HUES48 (cell line): ENCODE results near the gene F7.
"Not testable (repeated sequence)": the region's sequence is repeated elsewhere in the genome, so short reads cannot be mapped to it uniquely, and the experiment has no call there.

Source experiments
- H3K27ac ChIP-seq: one replicate; pipeline ENCODE4 v1.7.0; 2013; ENCODE audit warnings: low read depth, low read length, inconsistent platforms
- H3K27me3 ChIP-seq: 2 replicates; pipeline ENCODE4 v1.6.1; 2013; ENCODE audit warnings: mild to moderate bottlenecking, low read length; ENCODE audit not compliant: control insufficient read depth, insufficient read depth
- H3K36me3 ChIP-seq: 2 replicates; pipeline ENCODE4 v1.6.1; 2013; ENCODE audit warnings: low read length; ENCODE audit not compliant: control insufficient read depth, insufficient read depth
- H3K4me1 ChIP-seq: 2 replicates; pipeline ENCODE4 v1.6.1; 2013; ENCODE audit warnings: mild to moderate bottlenecking, low read length; ENCODE audit not compliant: control insufficient read depth, insufficient read depth
- H3K4me3 ChIP-seq: 2 replicates; pipeline ENCODE4 v1.5.1; 2013; ENCODE audit warnings: mild to moderate bottlenecking, low read depth, low read length
- H3K9ac ChIP-seq: 2 replicates; pipeline ENCODE4 v1.6.1; 2013; ENCODE audit warnings: mild to moderate bottlenecking, low read depth, low read length, moderate library complexity
- H3K9me3 ChIP-seq: 2 replicates; pipeline ENCODE4 v1.6.1; 2013; ENCODE audit warnings: low read length; ENCODE audit not compliant: control insufficient read depth, insufficient read depth

The F7 gene

DNA sequence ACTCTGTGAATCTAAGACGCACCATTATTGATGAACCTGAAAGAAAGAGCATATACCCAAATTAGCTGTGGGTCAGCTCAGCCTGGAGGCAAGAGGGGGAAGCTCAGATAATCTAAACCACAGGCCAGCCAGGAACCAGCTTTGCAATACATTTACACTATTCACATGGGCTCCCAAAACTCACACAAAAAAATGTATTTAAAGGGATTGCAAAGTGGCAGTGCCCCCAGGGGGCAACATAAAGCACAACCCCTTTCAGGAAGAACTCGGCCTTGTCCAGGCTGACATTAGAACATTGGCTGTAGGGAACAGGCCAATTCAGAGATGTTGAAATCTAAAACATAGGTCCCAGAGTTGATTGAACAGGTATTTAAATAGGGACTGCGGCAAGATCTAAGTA, 49.6 kb downstream of the F7 start:
- H3K36me3 ChIP-seq = no peaks in the 10 kb centered on the region
- H3K4me3 ChIP-seq = no peak overlapping the region
- H3K27me3 ChIP-seq = peaks cover 20% of the 10 kb centered on the region
- no peak overlapping the region for H3K27ac ChIP-seq
- peaks cover 24% of the 10 kb centered on the region for H3K4me1 ChIP-seq
- no peak overlapping the region for H3K9ac ChIP-seq
- no peaks in the 10 kb centered on the region for H3K9me3 ChIP-seq

DNA sequence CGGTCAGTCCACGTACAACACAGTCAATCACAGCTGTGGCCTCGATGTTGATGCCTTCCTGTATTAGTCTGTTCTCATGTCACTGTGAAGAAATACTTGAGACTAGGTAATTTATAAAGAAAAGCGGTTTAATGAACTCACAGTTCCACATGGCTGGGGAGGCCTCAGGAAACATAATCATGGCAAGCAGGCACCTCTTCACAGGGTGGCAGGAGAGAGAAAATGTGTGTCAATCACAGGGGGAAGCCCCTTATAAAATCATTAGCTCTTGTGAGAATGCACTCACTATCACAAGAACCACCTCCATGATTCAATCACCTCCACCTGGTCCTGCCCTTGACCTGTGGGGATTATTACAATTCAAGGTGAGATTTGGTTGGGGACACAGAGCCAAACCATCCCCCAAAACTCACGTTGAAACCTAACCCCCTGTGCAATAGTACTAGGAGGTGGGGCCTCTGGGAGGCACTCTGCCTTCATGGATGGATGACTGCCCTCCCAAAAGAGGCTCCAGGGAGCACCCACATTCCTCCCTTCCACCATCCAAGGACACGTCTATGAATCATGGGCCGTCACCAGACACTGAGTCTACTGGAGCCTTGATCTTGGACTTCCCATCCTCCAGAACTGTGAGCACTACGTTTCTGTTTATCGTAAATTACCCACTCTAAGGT, 50.5 kb downstream of the F7 start:
- Histone ChIP-seq H3K27me3 (peaks cover 20% of the 10 kb centered on the region), H3K9me3 (no peaks in the 10 kb centered on the region), H3K36me3 (no peaks in the 10 kb centered on the region), H3K4me3 (no peak overlapping the region), H3K4me1 (peaks cover 24% of the 10 kb centered on the region), H3K27ac (no peak overlapping the region), H3K9ac (no peak overlapping the region)

DNA sequence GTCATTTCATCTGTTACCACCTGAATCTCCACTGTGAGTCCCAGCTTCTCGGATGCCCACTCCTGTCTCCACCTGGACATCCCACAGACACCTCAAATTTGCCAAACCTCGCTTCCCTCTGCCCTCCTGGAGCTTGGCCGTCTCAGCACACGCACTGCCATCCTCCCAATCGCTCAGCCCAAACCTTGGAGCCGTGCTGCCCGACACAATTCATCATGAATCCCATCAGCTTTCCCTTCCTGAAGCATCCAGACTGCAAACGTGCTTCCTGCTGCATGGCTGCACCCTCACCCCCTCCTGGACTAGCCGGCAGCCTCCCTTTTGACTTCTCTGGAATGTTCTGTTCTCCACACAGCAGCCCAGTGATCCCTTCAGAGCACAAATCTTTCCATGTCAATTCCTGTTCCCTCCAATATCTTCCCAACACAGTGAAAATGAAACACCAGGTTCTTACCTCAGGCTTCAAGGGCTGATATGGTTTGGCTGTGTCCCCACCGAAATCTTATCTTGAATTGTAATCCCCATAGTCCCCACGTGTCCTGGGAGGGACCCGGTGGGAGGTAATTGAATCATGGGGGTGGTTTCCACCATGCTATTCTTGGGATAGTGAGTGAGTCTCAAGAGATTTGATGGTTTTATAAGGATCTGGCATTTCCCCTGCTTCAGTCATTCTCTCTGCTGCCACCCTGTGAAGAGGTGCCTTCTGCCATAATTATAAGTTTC, 51.8 kb downstream of the F7 start:
- peaks cover 13% of the 10 kb centered on the region for H3K27me3 ChIP-seq
- no peaks in the 10 kb centered on the region for H3K36me3 ChIP-seq
- H3K9ac ChIP-seq = no peak overlapping the region
- no peak overlapping the region for H3K4me3 ChIP-seq
- no peaks in the 10 kb centered on the region for H3K9me3 ChIP-seq
- H3K4me1 ChIP-seq = peaks cover 20% of the 10 kb centered on the region
- H3K27ac ChIP-seq = no peak overlapping the region

DNA sequence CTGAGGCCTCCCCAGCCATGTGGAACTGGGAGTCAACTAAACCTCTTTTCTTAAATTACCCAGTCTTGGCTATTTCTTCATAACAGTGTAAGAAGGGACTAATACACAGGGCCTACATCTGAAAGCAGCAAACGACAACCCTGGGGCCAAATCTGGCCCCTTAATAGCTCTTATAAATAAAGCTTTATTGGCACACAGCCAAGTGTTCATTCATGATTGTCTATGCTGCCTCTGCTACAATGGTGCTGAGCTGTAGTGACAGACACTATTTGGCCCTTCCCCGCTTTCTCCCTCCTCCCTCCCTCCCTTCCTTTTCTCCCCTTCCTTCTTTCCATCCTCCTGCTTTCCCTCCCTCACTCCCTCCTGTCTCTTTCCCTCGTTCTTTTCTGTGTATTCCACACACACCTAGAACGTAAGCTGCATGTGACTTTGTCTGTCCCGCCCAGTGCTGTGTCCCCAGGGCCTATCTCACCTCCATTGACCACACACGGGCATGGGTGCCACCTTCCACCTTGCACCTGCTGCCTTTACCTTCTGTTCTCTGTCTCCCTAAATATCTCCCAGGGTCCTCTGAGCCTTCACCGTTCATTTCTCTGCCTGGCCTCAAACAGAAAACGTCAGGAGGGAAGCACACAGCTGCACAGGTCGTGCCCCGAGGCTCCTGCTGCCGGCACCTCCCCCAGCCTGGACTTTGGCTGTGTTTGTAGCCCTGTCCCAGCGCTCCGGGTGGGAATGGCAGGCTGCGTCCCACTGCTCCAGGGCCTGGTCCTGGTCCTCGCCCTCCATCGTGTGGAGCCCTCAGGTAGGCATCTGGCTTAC, 52.5 kb downstream of the F7 start, which contains the start of gene PROZ:
PROZ (plus strand) TSS at position 720 of the 819 bp plus-strand sequence; CDS start at position 733, 13 bp downstream.
- Histone ChIP-seq H3K36me3 (no peaks in the 10 kb centered on the region), H3K27me3 (peaks cover 5% of the 10 kb centered on the region; the same call in 1 of the 2 replicates), H3K4me3 (no peak within 1 kb of the TSS), H3K4me1 (peaks cover 18% of the 10 kb centered on the region), H3K9me3 (no peaks in the 10 kb centered on the region), H3K9ac (no peak within 1 kb of the TSS), H3K27ac (no peak within 1 kb of the TSS)

DNA sequence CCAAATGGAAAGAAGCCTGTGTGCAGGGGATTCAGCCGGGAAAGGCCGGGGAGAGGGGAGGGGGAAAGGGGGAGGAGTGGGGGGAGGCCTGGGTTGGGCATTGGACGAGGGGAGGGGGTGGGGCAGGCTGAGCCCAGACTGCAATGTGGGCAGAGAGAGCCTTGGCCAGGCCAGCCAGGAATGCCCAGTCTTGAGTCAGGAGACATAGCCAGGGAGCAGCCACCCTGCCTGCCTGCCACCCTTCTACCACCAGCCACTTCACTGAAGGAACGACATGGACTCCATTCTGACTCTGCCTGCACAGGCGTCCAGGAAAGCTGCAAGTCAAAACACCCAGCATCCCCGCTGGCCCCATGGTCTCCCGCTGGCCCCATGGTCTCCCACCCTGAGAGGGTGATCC, 53.4 kb downstream of the F7 start:
- Histone ChIP-seq H3K9ac (no peak overlapping the region), H3K9me3 (no peaks in the 10 kb centered on the region), H3K36me3 (no peaks in the 10 kb centered on the region), H3K4me1 (peaks cover 16% of the 10 kb centered on the region), H3K27ac (no peak overlapping the region), H3K27me3 (no peaks in the 10 kb centered on the region), H3K4me3 (no peak overlapping the region)

DNA sequence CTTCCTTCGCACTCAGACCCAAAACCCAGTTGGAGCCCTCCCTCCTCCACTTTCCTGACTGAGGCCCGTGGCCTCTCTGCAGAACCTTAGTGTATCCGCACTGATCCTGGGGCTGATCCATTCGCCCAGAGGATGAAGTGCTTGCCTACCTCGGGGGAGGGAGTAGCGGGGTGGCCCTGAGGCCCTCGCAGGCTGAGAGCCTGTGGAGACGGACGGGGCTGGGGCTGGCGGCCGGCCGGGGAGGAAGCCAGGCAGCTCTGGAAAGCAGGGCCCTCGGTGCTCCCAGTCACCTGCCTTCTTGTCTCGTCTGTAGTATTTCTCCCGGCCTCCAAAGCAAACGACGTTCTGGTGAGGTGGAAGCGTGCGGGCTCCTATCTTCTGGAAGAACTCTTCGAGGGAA, 54.1 kb downstream of the F7 start:
- Histone ChIP-seq H3K36me3 (no peaks in the 10 kb centered on the region), H3K9me3 (no peaks in the 10 kb centered on the region), H3K9ac (no peak overlapping the region), H3K4me1 (peaks cover 12% of the 10 kb centered on the region), H3K4me3 (no peak overlapping the region), H3K27ac (no peak overlapping the region), H3K27me3 (no peaks in the 10 kb centered on the region)

DNA sequence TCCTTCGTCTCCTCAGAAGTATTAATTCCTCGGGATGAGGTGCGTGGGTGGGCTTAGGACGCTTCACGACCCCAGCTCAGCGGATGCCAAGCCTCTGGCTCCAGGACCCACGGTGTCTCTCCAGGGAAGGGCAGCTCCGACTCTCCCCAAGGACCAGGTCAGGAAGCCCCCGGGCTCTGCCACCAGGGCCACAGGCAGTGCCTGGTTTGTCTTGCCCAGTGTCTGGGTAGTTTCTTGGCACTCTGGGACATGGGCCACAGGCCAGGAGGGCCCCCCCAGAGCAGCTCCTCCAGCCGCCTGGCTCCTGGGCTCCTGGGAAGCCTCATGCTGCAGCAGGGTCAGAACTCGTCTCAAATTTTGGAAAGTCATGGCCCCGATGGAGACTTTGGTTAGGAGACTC, 55.4 kb downstream of the F7 start:
- no peaks in the 10 kb centered on the region for H3K27me3 ChIP-seq
- no peak overlapping the region for H3K4me3 ChIP-seq
- H3K9ac ChIP-seq = no peak overlapping the region
- peaks cover 11% of the 10 kb centered on the region; the same call in 1 of the 2 replicates for H3K4me1 ChIP-seq
- no peaks in the 10 kb centered on the region for H3K9me3 ChIP-seq
- H3K36me3 ChIP-seq = no peaks in the 10 kb centered on the region
- H3K27ac ChIP-seq = no peak overlapping the region

DNA sequence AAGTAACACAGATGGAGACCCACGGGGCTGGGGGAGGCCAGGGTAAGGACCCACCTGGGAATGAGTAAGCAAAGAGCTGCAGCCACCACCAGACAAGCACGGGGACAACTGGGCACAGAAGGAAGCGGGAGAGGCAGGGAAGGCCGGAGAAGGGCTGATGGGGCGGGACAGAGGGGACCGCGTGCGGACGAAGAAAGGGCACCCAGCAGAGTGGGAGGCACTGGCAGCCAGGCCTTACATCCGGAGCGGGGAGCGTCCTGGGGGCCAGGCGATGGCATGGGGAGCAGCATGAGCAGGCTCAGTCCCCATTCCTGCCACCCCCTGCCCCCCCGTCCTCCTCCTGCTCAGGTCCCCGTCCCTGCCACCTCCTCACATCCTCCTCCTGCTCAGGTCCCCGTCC, 55.8 kb downstream of the F7 start:
- Histone ChIP-seq H3K27me3 (no peaks in the 10 kb centered on the region), H3K4me3 (no peak overlapping the region), H3K9ac (no peak overlapping the region), H3K27ac (no peak overlapping the region), H3K36me3 (no peaks in the 10 kb centered on the region), H3K4me1 (peaks cover 11% of the 10 kb centered on the region; the same call in 1 of the 2 replicates), H3K9me3 (no peaks in the 10 kb centered on the region)

DNA sequence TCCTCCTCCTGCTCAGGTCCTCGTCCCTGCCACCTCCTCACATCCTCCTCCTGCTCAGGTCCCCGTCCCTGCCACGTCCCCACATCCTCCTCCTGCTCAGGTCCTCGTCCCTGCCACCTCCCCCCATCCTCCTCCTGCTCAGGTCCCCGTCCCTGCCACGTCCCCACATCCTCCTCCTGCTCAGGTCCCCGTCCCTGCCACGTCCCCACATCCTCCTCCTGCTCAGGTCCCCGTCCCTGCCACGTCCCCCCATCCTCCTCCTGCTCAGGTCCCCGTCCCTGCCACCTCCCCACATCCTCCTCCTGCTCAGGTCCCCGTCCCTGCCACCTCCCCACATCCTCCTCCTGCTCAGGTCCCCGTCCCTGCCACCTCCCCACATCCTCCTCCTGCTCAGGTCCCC, 56.4 kb downstream of the F7 start:
- H3K36me3 ChIP-seq, H3K4me3 ChIP-seq, H3K9ac ChIP-seq, H3K27ac ChIP-seq, H3K27me3 ChIP-seq, H3K9me3 ChIP-seq: not testable (repeated sequence)
- peaks cover 11% of the 10 kb centered on the region; the same call in 1 of the 2 replicates for H3K4me1 ChIP-seq

DNA sequence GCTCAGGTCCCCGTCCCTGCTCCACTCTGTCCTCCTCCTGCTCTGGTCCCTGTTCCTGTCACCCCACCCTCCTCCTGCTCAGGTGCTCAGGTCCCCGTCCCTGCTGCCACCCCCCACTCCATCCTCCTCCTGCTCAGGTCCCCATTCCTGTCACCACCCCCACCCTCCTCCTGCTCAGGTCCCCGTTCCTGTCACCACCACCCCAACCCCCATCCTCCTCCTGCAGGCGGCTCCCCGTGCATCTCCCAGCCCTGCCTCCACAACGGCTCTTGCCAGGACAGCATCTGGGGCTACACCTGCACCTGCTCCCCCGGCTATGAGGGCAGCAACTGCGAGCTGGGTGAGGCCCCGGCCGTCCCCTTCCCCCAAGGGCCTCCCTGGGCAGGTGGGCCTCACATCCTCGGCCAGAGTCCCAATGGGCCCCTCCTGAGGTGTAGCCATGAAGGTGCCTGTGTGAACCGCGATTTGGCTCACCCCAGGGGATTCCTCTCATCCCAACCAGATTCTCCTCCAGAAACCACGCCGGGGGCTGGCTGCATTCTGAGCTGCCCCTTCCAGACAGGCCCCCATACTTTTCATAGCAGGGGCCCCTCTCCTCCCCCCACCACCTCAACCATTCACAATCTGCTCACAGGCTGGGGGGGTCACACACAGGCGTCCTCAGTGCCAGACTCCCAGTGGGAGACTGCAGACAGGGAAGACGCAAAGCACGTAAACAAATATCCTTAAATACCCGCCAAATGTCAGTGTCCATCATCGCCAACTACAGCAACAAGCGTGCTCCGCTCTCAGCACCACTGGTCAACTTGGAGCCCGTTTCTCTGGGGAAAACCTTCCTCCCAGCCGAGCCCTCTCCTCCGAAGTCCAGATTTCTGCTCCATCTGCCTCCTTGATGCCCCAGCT, 57.4 kb downstream of the F7 start:
- H3K4me3 ChIP-seq = no peak overlapping the region
- no peaks in the 10 kb centered on the region for H3K27me3 ChIP-seq
- H3K4me1 ChIP-seq = peaks cover 11% of the 10 kb centered on the region; the same call in 1 of the 2 replicates
- H3K27ac ChIP-seq = no peak overlapping the region
- no peak overlapping the region for H3K9ac ChIP-seq
- H3K36me3 ChIP-seq = no peaks in the 10 kb centered on the region
- no peaks in the 10 kb centered on the region for H3K9me3 ChIP-seq
